Measurements from ENCODE around the gene USP17L30.
"Not testable (repeated sequence)": the region's sequence is repeated elsewhere in the genome, so short reads cannot be mapped to it uniquely, and the experiment has no call there.

GRCh38 chr4:9405774-9406173, 42.8 kb downstream of the USP17L30 start:
- not testable (repeated sequence) for TF ChIP-seq CTCF (IDR thresholded peaks at IDR 0.05; ENCODE audit: insufficient read depth, low read length); REST (IDR thresholded peaks at IDR 0.05; ENCODE audit: insufficient replicate concordance, low read depth); POLR2AphosphoS5 (IDR thresholded peaks at IDR 0.05; ENCODE audit: low read depth); GABPA (IDR thresholded peaks at IDR 0.05; ENCODE audit: low read depth)
